Common myeloid progenitor, CD34-positive (primary cell): ENCODE results near the gene SERINC2.

ENCODE experiments used
- CTCF ChIA-PET: fragments of 350-600 bp; sonication (Branson Sonifier 250); formaldehyde crosslinking; loops from one replicate; lab custom pipeline; 2021; ENCODE audit warnings: antibody characterized with exemption; lab: Charles Lee
- POLR2A ChIA-PET: fragments of 350-600 bp; sonication (Branson Sonifier 250); formaldehyde crosslinking; loops from one replicate; lab custom pipeline; 2021; ENCODE audit warnings: antibody characterized with exemption; lab: Charles Lee
- DNase-seq, 3 donors: peaks; one replicate each; pipeline versions ENCODE4 v3.0.0 to v3.0.0-alpha.2; 2013
- H3K27ac ChIP-seq, 2 experiments: 1 replicate in 1 of 2; 2 replicates in 1 of 2; pipeline ENCODE4 v1.7.0; 2013; ENCODE audit warnings: inconsistent platforms in 2 of 2, low read length in 2 of 2, mild to moderate bottlenecking in 2 of 2, low read depth in 1 of 2, moderate library complexity in 1 of 2; ENCODE audit not compliant: severe bottlenecking in 2 of 2, insufficient read depth in 1 of 2, poor library complexity in 1 of 2
- H3K27me3 ChIP-seq, 5 experiments: replicated peaks in 2 of 5; 1 replicate in 3 of 5; 2 replicates in 2 of 5; pipeline versions ENCODE4 v1.6.1 to v1.7.0; 2013; ENCODE audit warnings: low read length in 4 of 5, mild to moderate bottlenecking in 2 of 5, moderate library complexity in 2 of 5, inconsistent platforms in 1 of 5; ENCODE audit not compliant: insufficient read depth in 5 of 5, control insufficient read depth in 4 of 5
- H3K36me3 ChIP-seq, 4 experiments: 1 replicate in 2 of 4; 2 replicates in 2 of 4; pipeline versions ENCODE4 v1.6.1 to v1.7.0; 2013; ENCODE audit warnings: low read length in 3 of 4, control low read depth in 1 of 4, mild to moderate bottlenecking in 1 of 4; ENCODE audit not compliant: control insufficient read depth in 4 of 4, insufficient read depth in 4 of 4
- H3K4me1 ChIP-seq, 4 experiments: 1 replicate in 3 of 4; 2 replicates in 1 of 4; pipeline versions ENCODE4 v1.6.1 to v1.7.1; 2013; ENCODE audit warnings: low read length in 3 of 4, mild to moderate bottlenecking in 3 of 4, control low read depth in 1 of 4, inconsistent platforms in 1 of 4, moderate library complexity in 1 of 4; ENCODE audit not compliant: control insufficient read depth in 4 of 4, insufficient read depth in 4 of 4; ENCODE audit errors: control extremely low read depth in 1 of 4
- H3K4me3 ChIP-seq, 7 experiments: 1 replicate in 4 of 7; 2 replicates in 3 of 7; pipeline versions ENCODE4 v1.5.1 to v1.7.0; 2013; ENCODE audit warnings: mild to moderate bottlenecking in 7 of 7, low read length in 6 of 7, moderate library complexity in 6 of 7, inconsistent platforms in 2 of 7, low read depth in 2 of 7, control low read depth in 1 of 7; ENCODE audit not compliant: insufficient read depth in 4 of 7, control insufficient read depth in 1 of 7; ENCODE audit errors: extremely low read depth in 1 of 7
- H3K9me3 ChIP-seq, 5 experiments: 1 replicate in 4 of 5; 2 replicates in 1 of 5; pipeline versions ENCODE4 v1.6.1 to v1.7.1; 2013; ENCODE audit warnings: low read length in 4 of 5, mild to moderate bottlenecking in 2 of 5, inconsistent platforms in 1 of 5, low read depth in 1 of 5, moderate library complexity in 1 of 5; ENCODE audit not compliant: control insufficient read depth in 4 of 5, insufficient read depth in 2 of 5; ENCODE audit errors: control extremely low read depth in 1 of 5
- WGBS: methylation state at CpG from one replicate; pipeline ENCODE4 v1.1.5; 2013; ENCODE audit not compliant: insufficient coverage; 5-methylcytosine and 5-hydroxymethylcytosine counted together

The SERINC2 gene

GRCh38 chr1:31376375-31377134, 36.5 kb upstream of the SERINC2 start:
- Histone ChIP-seq H3K36me3 (no peaks in the 10 kb centered on the region), H3K4me3 (no peak overlapping the region), H3K9me3 (no peaks in the 10 kb centered on the region), H3K27ac (no peak overlapping the region), H3K27me3 (peaks cover 0 to 12% (median 0%) of the 10 kb centered on the region in 5 experiments), H3K4me1 (peaks cover 0 to 16% (median 13%) of the 10 kb centered on the region in 4 experiments)
- ChIA-PET CTCF (interaction anchor here (2.8 kb wide), 1 partner anchor 18 kb away, joined by 8 read pairs; no protein-coding TSS in a partner anchor), POLR2A (no interaction called here)
- no peak for DNase-seq
- 98% methylated on average over 7 of the region's 8 CpGs for WGBS

GRCh38 chr1:31377364-31377863, 35.6 kb upstream of the SERINC2 start:
- H3K4me3 ChIP-seq: no peak overlapping the region
- WGBS: no CpG with 5 or more reads among the region's 3 CpGs
- peaks cover 0 to 8% (median 0%) of the 10 kb centered on the region in 5 experiments for H3K27me3 ChIP-seq
- H3K36me3 ChIP-seq: no peaks in the 10 kb centered on the region
- no peaks in the 10 kb centered on the region for H3K9me3 ChIP-seq
- H3K27ac ChIP-seq: no peak overlapping the region
- CTCF ChIA-PET: interaction anchor here (2.8 kb wide), 1 partner anchor 17 kb away, joined by 8 read pairs; no protein-coding TSS in a partner anchor
- DNase-seq: no peak
- peaks cover 0 to 15% (median 13%) of the 10 kb centered on the region in 4 experiments for H3K4me1 ChIP-seq
- POLR2A ChIA-PET: no interaction called here

GRCh38 chr1:31378001-31378400, 35.0 kb upstream of the SERINC2 start:
- Histone ChIP-seq H3K4me3 (no peak overlapping the region), H3K4me1 (peaks cover 0 to 10% (median 9%) of the 10 kb centered on the region in 4 experiments), H3K27ac (no peak overlapping the region), H3K27me3 (peaks cover 0 to 2% (median 0%) of the 10 kb centered on the region in 5 experiments), H3K9me3 (no peaks in the 10 kb centered on the region), H3K36me3 (no peaks in the 10 kb centered on the region)
- ChIA-PET POLR2A (no interaction called here), CTCF (interaction anchor here (2.8 kb wide), 1 partner anchor 17 kb away, joined by 8 read pairs; no protein-coding TSS in a partner anchor)
- no peak for DNase-seq

GRCh38 chr1:31380181-31380580, 32.8 kb upstream of the SERINC2 start:
- DNase-seq: no peak
- ChIA-PET POLR2A (no interaction called here), CTCF (interaction anchor here (0.9 kb wide), 1 partner anchor 195 kb away, joined by 3 read pairs; no protein-coding TSS in a partner anchor)
- Histone ChIP-seq H3K36me3 (no peaks in the 10 kb centered on the region), H3K4me3 (no peak overlapping the region), H3K27ac (no peak overlapping the region), H3K4me1 (no peaks in the 10 kb centered on the region), H3K27me3 (peaks cover 0 to 2% (median 0%) of the 10 kb centered on the region in 5 experiments), H3K9me3 (no peaks in the 10 kb centered on the region)
- WGBS: 100% methylated on average over 3 of the region's 3 CpGs

GRCh38 chr1:31381394-31382294, 31.4 kb upstream of the SERINC2 start:
- Histone ChIP-seq H3K36me3 (no peaks in the 10 kb centered on the region), H3K4me3 (no peak overlapping the region), H3K9me3 (no peaks in the 10 kb centered on the region), H3K4me1 (no peaks in the 10 kb centered on the region), H3K27ac (no peak overlapping the region), H3K27me3 (peaks cover 0 to 2% (median 0%) of the 10 kb centered on the region in 5 experiments)
- POLR2A ChIA-PET: no interaction called here
- WGBS: 94% methylated on average over 5 of the region's 6 CpGs
- DNase-seq: no peak
- CTCF ChIA-PET: interaction anchor here (0.7 kb wide), 1 partner anchor 12 kb away, joined by 3 read pairs; no protein-coding TSS in a partner anchor

- Histone ChIP-seq H3K27ac (no peak overlapping the region), H3K4me3 (no peak overlapping the region), H3K27me3 (peaks cover 0 to 2% (median 0%) of the 10 kb centered on the region in 5 experiments), H3K9me3 (no peaks in the 10 kb centered on the region), H3K4me1 (no peaks in the 10 kb centered on the region), H3K36me3 (no peaks in the 10 kb centered on the region)
- DNase-seq: no peak
- ChIA-PET POLR2A (no interaction called here), CTCF (interaction anchor here (1.3 kb wide), 1 partner anchor 12 kb away, joined by 5 read pairs; no protein-coding TSS in a partner anchor)
- 100% methylated on average over 2 of the region's 3 CpGs for WGBS
These were observed 30.5 kb upstream of the SERINC2 start for GRCh38 chr1:31382379-31382989.
